Stimulated activated CD4-positive, alpha-beta T cell treated with anti-CD3 and anti-CD28 coated beads, Interleukin-2, amount 100 ng/mL, for 4 hours (primary cell): Measurements from ENCODE around the gene FUT9.

Experiments
- DNase-seq: peaks from one replicate; pipeline ENCODE4 v3.0.0-alpha.2; 2020; ENCODE audit warnings: low read depth

The FUT9 gene

GRCh38 chr6:96073555-96073954, 57.8 kb downstream of the FUT9 start:
- no peak for DNase-seq

- DNase-seq = no peak
Measured at GRCh38 chr6:96074006-96074405, 58.2 kb downstream of the FUT9 start.

DNA sequence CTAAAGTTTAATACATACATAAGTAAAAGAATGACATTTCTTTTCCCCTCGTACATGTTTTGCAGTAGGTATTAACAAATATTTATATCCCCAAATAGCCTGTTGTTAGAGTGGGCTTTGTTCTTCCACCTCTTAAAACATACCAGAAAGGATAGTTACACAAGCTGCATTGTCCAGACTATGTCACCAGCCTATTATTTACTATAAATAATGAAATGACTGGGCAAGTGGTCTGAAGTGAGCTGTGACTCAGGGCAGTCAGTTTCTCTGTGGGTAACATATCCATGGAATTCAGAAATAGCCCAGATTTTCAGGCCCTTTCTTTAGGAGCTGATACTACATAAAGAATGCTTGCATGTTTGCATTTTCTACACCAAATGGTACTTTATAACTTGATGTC, 60.1 kb downstream of the FUT9 start:
- DNase-seq = no peak

- no peak for DNase-seq
Measured at GRCh38 chr6:96086745-96087144, 71.0 kb downstream of the FUT9 start.

GRCh38 chr6:96089173-96089572, 73.4 kb downstream of the FUT9 start:
- DNase-seq = no peak

- no peak for DNase-seq
Measured at GRCh38 chr6:96094077-96094476, 78.3 kb downstream of the FUT9 start.

- no peak for DNase-seq
Measured at GRCh38 chr6:96099069-96099468, 83.3 kb downstream of the FUT9 start.

DNA sequence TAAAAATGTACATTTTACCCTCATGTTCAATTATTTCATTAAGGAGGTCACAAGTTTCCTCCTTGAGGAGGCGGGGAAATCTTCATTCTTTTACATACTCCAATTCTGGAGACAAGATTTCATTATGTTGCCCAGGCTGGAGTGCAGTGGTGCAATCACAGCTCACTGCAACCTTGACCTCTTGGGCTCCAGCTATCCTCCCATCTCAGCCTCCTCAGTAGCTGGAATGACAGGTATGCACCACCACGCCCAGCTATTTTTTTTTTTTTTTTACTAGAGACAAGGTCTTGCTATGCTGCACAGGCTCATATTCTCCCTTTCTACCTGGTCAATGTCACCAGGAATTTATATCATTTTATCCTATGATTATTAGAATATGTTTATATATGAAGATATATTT, 85.8 kb downstream of the FUT9 start:
- DNase-seq = no peak

- DNase-seq = no peak
Measured at GRCh38 chr6:96104910-96105309, 89.1 kb downstream of the FUT9 start.

DNA sequence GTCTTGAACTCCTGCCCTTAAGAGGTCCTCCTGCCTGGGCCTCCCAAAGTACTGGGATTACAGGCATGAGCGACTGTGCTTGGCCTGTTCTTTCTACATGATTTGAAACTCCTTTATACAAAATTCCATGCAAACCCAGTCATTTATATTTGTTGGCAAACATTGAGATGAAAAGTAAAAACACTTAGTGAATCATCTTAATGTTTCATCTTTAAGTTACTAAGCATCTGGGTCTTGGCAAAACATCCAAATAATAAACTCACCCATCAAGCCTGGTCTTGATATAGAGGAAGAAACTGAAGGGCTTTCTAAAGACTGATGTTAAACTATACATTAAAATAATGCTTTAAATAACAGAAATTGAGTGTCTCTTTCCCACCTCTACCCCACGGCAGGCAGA, 95.1 kb downstream of the FUT9 start:
- no peak for DNase-seq

- DNase-seq = no peak
Measured at GRCh38 chr6:96116674-96117073, 100.9 kb downstream of the FUT9 start.

- no peak for DNase-seq
Measured at GRCh38 chr6:96124778-96125177, 109.0 kb downstream of the FUT9 start.

GRCh38 chr6:96138406-96138805, 122.6 kb downstream of the FUT9 start:
- no peak for DNase-seq

DNA sequence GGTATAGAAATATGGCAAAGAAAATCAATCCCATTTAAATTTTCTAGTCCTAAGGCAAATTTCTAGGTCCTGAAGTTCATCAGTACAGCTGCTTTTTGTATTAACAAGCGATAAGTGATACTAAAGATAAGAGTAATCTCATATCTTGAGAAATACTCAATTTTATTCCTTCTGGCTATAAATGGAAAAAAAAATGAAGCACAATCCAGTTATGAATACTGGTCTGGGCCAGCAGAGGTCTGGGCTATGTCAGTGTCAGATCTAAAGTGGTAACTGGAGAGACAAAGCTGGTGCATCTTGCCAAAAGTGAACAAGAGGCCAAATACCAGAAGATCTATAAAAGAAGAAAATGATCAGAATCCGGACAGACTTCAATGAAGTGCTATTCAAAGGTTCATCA, 126.4 kb downstream of the FUT9 start:
- no peak for DNase-seq

- no peak for DNase-seq
Measured at GRCh38 chr6:96150431-96150830, 134.7 kb downstream of the FUT9 start.

- DNase-seq = no peak
Measured at GRCh38 chr6:96151707-96152106, 135.9 kb downstream of the FUT9 start.

GRCh38 chr6:96152114-96152708, 136.4 kb downstream of the FUT9 start:
- no peak for DNase-seq

DNA sequence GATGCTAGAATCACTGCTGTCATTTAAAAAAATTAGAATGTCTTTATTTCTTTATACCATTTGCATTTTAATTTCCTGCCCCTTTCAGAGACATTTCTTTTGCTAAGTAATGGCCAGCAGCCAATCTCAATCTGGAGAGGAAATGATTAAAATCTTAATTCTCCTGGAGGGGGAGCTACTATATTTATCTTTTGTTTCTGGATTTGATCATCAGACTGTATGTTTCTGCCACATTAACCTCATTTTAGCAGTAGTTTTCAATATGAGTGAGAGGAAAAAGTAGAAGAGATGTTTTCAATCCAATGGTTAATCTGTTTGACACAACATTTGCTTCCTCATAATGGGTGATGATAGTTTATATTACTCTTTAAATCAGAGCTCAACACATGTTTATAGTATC, 138.0 kb downstream of the FUT9 start:
- no peak for DNase-seq

DNA sequence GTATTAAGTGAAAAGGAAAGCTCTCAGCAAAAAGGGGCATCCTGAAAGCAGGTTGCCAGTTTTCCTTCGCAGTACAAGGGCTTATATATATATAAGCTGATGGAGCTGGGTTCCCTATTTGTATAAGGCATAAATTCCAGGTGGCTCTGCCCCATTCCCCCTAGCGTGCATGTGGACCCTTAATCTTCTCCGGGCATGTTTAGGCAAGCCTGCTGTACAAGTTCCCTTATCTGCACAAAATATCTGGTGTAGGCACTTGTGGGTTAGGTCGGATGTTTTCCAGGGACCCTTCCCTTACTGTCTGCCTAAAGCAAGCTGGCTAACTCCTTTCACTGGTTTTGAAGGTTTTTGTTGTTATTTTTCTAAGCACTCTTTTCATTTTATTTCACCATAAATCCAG, 140.7 kb downstream of the FUT9 start:
- DNase-seq = no peak

- DNase-seq = no peak
Measured at GRCh38 chr6:96157018-96157565, 141.3 kb downstream of the FUT9 start.

- no peak for DNase-seq
Measured at GRCh38 chr6:96162711-96163120, 146.9 kb downstream of the FUT9 start.

GRCh38 chr6:96164802-96165201, 149.0 kb downstream of the FUT9 start:
- DNase-seq = no peak

GRCh38 chr6:96171112-96171511, 155.3 kb downstream of the FUT9 start:
- no peak for DNase-seq

DNA sequence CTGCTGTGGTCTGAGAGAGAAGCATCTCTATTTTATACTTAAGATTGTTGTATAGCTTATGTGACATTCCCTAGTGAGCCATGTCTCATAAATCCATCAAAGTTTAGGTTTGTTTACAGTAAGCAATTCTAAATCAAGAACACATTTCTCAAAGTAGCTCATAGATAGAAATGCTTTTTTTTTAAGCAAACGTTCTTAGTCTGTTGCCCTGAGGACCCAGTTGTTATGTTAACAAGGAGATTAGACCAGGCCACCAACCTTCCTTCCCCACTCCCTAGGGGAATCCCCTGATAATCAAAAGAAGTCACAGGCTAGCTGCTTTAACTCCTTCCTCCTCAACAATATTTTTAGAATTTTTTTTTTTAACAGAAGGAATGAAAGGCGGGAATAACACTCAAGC, 169.0 kb downstream of the FUT9 start:
- no peak for DNase-seq

DNA sequence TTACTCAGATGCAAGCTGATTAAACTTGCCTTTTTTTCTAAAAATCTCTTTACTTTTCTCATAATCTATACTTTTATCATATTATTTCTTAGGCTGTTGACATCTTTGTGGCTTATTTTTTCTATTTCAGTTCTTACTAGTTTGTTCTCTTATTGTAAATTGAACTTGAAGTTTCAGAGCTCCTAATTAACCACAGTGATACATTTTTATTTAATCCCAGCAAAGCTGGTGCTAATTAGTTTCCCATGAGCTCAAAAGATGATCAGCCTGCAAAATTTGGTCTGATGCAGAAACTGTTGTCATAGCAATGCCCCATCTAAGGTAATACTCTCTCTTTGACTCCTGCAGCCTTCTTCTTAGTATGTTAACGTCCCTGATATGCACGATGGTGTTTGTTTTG, 170.3 kb downstream of the FUT9 start:
- DNase-seq = no peak
